T-cell (primary cell): Measurements from ENCODE around the gene RNF141. TPM values are rescaled to one million over a fixed set of nuclear protein-coding genes. Genes with fewer than 3 reads are reported as not detected.

Source experiments
- total RNA-seq, 35 experiments: library from RNA in 6 of 35; stranded (reverse) in 6 of 35; fragments of 120-200 nt in 1 of 35; gene quantifications; one replicate each; pipeline versions ENCODE4 v1.2.1 to v1.2.4 and lab custom pipeline; 2013 to 2026

RNF141 gene
- total RNA-seq, 5 donors from 2014 or later (not counting 1 experiment from before 2014, with no cell fraction given) = 15.1 to 17.3 (median 15.3) TPM

Other genes with a start within 250 kb of the RNF141 start
- gene SBF2, start 247.0 kb downstream of the RNF141 start, total RNA-seq = 10 to 100 TPM in 4 of 5 donors, 1 to 10 TPM in 1; 9.5 to 23.5 (median 13.0) TPM
- 1 to 10 TPM in 1 of 5 donors, under 1 TPM in 3, not detected in 1; 0.37 to 1.2 (median 0.64) TPM for gene ADM, start 236.1 kb downstream of the RNF141 start, total RNA-seq
- 10 to 100 TPM; 21.1 to 40.0 (median 26.0) TPM for gene AMPD3, start 85.9 kb downstream of the RNF141 start, total RNA-seq
- under 1 TPM in 3 of 5 donors, not detected in 2; 0.33 to 0.61 (median 0.38) TPM for gene LYVE1, start 27.5 kb upstream of the RNF141 start, total RNA-seq
- gene IRAG1, start 152.6 kb upstream of the RNF141 start, total RNA-seq = under 1 TPM in 2 of 5 donors, not detected in 3; 0.06 to 0.20 TPM
- 10 to 100 TPM; 26.4 to 45.6 (median 42.2) TPM for gene CTR9, start 210.1 kb upstream of the RNF141 start, total RNA-seq